T-helper 1 cell treated with Interleukin-12 subunit alpha and Interleukin-12 subunit beta and Interleukin-4 antibody, amounts not matched to agents 30 ng/mL and 1 ng/mL, for 36 hours (primary cell): ENCODE measurements around the gene TMEM131L. TPM values are rescaled to one million over a fixed set of nuclear protein-coding genes. Genes with fewer than 3 reads are reported as not detected.

Experiments used
- intact Hi-C: fragments of 100-400 bp; cut with micrococcal nuclease; formaldehyde crosslinking; loops from one replicate; pipeline ENCODE4 v1.15.1; 2024
- total RNA-seq: library from RNA; stranded (reverse); gene quantifications from 2 replicates; pipeline ENCODE4 v1.2.3, GENCODE V29; 2022

TMEM131L gene
- total RNA-seq, 1 donor from 2014 or later, result 35.0 TPM

DNA sequence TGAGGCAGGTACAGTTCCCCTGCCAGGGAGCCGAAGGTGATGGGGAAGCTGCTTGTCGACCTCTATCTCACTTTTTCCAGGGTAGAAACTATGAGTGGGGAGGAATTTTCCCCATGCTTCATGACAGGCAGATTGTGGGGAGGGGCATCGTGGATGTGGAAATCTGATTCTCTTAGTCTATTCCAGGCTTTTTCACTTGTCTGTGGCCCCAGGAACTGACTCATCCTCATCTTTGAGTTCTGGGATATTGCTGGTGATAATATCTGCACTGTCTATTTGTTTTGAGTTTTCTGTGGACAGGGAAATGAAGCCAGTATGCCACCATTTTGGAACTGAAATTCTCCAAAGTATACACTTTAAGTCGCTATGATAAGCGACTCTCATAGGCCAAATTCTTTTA is 210.3 kb downstream of the TMEM131L start:
- intact Hi-C loops, result no loop called here

DNA sequence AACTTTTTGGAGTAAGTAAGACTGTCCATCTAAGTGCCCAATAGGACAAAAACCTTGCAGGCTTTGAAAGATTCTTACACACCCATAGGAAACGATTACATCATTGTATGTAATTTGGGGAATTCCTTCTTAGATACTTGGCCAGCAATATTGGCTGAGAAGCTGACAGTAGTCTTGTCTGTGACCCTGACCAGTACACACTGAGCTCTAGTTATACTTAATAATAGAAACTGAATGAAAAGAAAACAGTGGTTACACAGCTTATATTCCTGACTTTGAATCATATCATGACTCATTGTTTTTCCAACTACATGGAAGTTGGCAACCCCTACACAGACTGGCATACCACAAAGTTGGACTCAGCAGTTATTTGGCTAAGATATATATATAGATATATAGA is 210.8 kb downstream of the TMEM131L start:
- intact Hi-C loops, result no loop called here

DNA sequence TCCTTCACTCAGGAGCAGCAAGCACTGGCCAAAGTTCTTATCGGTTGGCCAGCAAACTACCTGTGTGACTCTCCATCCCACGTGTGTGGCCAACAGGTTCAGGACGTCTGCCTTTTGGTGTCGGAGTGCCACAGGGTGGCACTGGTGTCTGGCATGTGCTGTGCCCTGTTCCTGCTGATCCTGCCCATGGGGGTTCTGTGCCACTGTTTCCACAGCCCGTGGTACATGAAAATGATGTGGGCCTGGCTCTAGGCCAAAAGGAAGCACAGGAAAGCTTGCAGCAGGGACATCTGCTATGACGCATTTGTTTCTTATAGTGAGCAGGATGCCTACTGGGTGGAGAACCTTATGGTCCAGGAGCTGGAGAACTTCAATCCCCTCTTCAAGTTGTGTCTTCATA is 213.3 kb downstream of the TMEM131L start:
- intact Hi-C loops, result no loop called here

DNA sequence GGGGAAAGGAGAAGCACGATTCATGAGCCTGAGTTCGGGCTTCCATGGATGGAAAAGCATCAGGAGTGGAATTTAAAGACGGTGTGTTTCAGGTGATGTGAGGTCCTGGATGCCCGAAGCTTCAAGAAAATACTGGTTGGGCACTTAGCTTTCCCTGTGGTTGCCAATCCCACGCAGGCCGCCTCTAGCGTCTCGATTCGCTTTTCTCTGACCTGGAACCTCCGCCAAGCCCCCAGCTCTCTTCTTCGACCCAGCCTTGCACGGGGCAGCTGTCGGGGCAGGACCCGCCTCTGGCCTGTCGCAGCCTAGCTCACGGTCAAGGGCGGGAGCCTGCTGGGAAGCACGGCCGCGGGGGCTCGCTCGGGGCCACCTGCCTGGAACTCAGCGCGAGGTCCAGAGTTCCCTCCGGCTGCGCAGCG is 217.6 kb downstream of the TMEM131L start:
- intact Hi-C loops, result loop anchor here (1.0 to 2.0 kb wide), 2 partner anchors 32 to 67 kb away; no protein-coding TSS in a partner anchor

DNA sequence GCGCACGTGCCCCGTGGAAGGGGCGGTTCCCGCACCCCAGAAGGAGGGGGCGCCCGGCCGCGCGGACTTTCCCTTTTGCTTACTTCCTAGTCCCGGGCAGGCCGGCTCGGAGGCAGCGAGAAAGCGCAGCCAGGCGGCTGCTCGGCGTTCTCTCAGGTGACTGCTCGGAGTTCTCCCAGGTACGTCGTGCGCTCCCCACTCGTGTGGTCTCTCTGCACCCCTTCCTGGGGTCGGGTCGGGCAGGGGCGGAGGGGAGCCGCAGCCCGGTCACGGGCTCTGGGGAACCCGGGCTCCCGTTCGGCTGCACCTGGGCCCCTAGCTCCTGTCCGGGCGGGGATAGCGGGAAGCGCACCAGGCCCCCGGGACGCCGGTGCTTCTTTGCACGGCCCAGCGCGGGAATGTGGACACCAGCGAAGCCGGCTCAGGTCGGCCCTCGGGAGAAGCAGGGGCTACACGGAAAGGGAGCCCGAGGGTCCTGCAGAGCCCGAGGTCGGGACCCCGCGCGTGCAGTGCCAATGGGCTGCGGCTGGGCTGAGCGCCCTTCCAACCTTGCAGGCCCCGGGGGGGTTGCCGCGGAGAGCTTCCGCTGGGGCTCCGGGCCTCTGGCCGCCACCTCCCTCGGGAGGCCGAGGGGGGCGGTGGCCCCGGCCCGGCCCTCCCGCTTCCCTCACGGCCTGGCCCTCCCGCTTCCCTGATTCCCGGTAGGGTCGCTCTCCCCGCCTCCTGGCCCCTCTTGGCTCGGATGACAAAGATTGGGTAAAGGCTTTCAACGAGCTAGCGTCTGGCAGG is 218.2 kb downstream of the TMEM131L start, which contains the start of gene TLR2:
TSS of gene TLR2 (plus strand) at position 99 of the 789 bp plus-strand sequence. CDS start 18,628 bp downstream, outside the sequence.
- intact Hi-C loops, result loop anchor here (1.0 to 2.0 kb wide), 2 partner anchors 33 to 66 kb away; no protein-coding TSS in a partner anchor

DNA sequence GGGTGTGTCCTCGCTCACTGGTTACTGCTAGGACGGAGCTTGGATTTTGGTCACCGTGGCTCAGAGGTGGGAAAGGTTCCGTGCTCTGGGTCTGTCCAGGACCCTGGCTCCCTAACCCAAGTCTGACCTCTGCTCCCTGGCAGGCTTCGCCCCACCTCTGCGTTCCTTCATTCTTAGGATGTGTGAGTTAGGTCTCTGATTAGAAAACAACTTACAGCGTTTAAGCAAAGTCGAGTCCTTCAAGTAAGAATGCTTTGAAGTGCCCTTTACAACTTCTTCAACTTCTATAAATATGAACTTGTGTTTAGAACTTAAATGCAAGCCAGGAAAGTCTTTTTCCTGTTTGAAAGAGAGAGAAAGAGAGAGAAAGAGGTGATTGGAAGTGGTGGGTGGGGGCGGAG is 218.8 kb downstream of the TMEM131L start:
- intact Hi-C loops, result loop anchor here (1.0 to 2.0 kb wide), 2 partner anchors 34 to 66 kb away; no protein-coding TSS in a partner anchor

Other genes starting within 250 kb of the TMEM131L start
- gene MND1, start 121.7 kb upstream of the TMEM131L start, total RNA-seq, result 8.2 and 10.6 TPM in 2 replicates
- 3.7 and 4.6 TPM in 2 replicates for gene TLR2, start 217.9 kb downstream of the TMEM131L start, total RNA-seq